HL-60/S4 treated with retinoic acid at 250 ng/mL for 4 days and 3 days (cell line): ENCODE results near the gene ZMIZ2.
"Not testable (repeated sequence)": the region's sequence is repeated elsewhere in the genome, so short reads cannot be mapped to it uniquely, and the experiment has no call there.

Experiments
- in situ Hi-C: fragments of 300-500 bp; cut with MboI; formaldehyde crosslinking; loops from 2 replicates; pipeline ENCODE4 v1.7.0; 2022; ENCODE audit warnings: low sequenced_read_pairs

ZMIZ2 gene

DNA sequence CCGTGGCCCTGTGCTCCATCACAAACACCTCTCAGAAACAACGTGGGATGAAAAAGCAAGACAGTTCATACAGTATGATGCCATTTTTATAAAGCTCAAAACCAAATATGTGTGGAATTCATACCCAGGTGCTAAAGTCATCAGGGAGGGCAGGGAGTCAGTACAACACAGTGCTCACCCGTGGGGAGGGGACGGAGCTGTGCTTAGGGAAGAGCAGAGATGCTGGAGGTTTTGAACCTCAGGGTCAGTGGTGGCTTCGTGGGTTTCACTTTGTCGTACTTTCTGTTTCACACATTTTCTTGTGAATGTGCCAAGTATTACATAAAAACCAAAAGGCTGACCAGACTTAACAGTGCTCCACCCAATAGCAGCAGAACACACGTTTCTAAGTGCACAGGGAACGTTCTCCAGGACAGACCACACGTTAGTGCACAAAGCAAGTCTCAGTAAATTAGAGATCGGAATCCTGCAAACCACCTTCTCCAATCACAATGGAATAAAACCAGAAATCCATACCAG is 21.2 kb downstream of the ZMIZ2 start:
- in situ Hi-C loops = no loop called here

- in situ Hi-C loops = no loop called here
These were observed 22.7 kb downstream of the ZMIZ2 start for GRCh38 chr7:44771358-44771757.

GRCh38 chr7:44772440-44772839 is 23.8 kb downstream of the ZMIZ2 start:
- in situ Hi-C loops = no loop called here

DNA sequence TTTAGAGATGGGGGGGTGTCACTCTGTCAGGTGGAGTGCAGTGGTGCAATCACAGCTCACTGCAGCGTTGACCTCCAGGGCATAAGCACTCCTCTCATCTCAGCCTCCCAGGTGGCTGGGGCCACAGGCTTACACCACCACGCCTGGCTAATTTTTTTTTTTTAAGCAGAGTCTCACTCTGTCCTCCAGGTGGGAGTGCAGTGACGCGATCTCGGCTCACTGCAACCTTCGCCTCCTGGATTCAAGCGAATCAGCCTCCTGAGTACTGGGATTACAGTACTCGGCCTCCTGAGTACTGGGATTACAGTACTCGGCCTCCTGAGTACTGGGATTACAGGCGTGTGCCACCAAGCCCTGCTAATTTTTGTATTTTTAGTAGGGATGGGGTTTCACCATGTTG is 24.2 kb downstream of the ZMIZ2 start:
- in situ Hi-C loops = no loop called here

GRCh38 chr7:44774486-44774885 is 25.8 kb downstream of the ZMIZ2 start:
- in situ Hi-C loops = not testable (repeated sequence)

GRCh38 chr7:44775383-44776107 is 26.9 kb downstream of the ZMIZ2 start:
- in situ Hi-C loops = no loop called here

DNA sequence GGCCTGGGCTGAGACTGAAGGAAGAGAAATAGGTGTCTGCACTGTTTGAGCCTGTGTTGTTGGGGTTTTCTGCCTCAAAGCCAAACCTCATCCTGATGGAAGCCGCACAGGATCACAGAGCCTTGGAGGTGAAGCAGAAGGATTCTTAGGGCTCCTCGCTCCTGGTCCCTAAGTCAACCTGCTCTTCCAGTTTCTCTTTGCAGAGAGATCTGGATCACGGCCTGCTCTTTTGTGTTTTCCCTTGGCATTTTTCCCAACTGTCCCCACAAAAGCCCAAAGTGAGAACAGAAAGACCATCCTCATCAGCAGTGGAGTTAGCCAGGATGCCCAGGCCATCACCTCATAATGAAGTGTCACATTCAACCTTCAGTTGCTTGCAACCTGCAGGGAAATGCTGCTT is 27.6 kb downstream of the ZMIZ2 start:
- in situ Hi-C loops = no loop called here

- in situ Hi-C loops = no loop called here
These were observed 33.8 kb downstream of the ZMIZ2 start for GRCh38 chr7:44782460-44782859.

DNA sequence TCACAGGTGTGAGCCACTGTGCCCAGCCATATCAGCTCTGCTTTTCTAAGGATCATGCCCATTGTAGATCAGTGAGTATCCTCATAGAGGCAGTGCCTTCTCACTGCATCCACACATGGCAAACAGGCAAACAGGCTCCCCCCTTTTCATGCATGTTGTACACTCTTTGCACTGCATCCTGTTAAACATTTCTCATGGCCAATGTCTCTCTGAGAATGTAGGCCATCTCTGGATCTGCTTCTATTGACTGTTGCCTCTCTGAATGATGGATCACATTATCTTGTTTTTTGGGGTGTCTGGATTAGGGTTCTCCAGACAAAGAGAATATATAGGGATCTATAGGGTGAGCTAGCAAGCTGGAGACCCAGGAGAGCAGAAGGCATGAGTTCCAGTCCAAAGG is 34.8 kb downstream of the ZMIZ2 start:
- in situ Hi-C loops = no loop called here

GRCh38 chr7:44784364-44784763 is 35.7 kb downstream of the ZMIZ2 start:
- in situ Hi-C loops = no loop called here

DNA sequence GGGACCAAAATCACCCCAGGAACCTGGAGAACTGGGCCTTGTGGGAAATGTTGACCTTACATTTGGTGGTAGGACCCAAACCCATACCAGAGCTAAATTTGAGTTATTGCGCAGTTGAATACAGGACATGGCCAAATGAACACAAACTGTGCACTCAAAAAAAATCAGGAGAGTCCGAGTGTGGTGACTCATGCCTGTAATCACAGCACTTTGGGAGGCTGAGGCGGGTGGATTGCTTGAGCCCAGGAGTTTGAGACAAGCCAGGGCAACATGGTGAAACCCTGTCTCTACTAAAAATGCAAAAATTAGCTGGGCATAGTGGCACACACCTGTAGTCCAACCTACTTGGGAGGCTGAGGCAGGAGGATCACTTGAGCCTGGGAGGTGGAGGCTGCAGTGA is 36.6 kb downstream of the ZMIZ2 start:
- in situ Hi-C loops = not testable (repeated sequence)

DNA sequence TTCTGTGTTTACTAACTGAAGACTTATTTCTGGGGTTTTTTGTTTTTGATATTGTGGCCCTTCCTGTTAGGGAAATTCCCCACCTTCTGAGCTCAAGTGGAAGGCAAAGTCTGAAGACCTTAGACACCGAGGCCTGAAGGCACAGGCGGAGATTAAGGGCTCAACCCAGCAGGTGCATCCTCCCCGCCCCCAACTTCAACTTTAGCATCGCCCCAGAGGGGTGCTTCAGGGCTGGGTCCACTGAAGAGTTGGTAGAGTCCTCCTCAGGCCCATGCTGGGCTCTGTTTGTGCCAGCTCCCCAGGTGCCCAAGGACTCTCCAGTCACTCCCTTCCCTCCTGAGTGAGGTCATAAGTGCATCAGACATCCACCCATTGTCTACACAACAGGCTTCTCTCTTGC is 38.4 kb downstream of the ZMIZ2 start:
- in situ Hi-C loops = no loop called here

- in situ Hi-C loops = no loop called here
These were observed 39.1 kb downstream of the ZMIZ2 start for GRCh38 chr7:44787762-44788161.

- in situ Hi-C loops = no loop called here
These were observed 41.3 kb downstream of the ZMIZ2 start for GRCh38 chr7:44789990-44790389.

DNA sequence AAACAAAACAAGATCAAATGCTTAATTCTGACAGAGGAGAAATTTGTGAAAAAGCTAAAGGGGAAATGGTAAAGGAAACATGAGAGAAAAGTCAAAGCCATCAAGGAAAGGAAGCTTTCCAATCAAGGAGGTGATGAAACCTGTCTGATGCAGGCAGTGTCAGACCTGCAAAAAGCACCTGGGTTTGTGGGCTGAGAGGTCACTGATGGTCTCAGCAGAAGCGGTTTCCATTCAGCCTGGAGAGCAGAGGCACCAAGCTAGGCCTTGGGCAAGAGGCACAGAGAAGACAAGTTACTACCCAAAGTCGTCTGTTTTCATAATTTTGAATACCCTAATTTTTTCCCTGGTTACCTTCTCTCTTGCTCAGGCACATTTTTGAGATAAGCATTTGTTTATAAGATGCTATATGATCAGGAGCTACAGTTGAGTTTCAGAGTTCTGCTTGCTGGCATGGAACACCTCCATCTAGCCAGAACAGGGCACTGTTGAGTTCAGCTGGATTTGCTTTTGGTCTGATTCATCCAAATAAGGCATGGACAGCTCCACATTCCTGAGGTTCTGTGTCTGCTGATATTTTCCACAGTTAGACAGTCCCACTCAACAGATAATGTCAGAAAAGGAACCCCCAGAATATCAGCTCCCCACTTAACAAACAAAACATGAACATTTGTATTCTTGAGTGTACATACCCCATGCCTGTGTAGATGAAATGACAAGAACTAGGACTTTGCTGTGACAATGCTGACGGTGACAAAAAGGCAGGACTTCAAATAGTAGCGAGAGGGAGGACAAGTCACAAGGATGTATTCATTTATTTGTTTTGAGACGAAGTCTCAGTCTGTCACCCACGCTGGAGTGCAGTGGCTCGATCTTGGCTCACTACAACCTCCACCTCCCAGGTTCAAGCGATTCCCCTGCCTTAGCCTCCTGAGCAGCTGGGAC is 42.9 kb downstream of the ZMIZ2 start:
- in situ Hi-C loops = no loop called here

GRCh38 chr7:44793919-44794318 is 45.3 kb downstream of the ZMIZ2 start:
- in situ Hi-C loops = no loop called here

- in situ Hi-C loops = no loop called here
These were observed 45.7 kb downstream of the ZMIZ2 start for GRCh38 chr7:44794331-44794730.

DNA sequence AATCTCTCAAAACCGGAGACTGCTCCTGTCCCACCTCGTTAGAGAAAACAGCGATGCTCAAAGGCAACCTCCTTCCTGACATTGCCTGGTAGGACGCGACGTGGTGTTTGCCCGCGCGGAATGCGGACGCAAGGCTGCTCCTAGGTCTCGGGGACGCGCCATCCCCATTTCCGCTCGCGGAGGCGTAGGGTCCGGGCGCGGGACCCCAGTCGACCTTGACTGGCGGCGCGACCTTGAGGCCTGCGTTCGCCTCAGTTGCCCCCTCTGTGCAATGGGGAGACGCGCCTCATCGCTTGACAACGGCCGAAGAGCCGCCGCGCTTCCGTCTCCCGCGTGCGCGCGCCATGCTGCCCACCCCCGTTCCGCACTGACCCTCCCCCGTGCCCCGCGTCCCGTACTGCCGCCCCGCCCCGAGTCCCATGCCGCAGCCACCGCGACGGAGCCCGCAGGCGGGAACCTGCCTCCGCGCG is 47.4 kb downstream of the ZMIZ2 start:
- in situ Hi-C loops = no loop called here

GRCh38 chr7:44796504-44797328 is 48.1 kb downstream of the ZMIZ2 start, which contains the start of gene PPIA:
TSS of gene PPIA (plus strand) at chr7:44796681. CDS start at chr7:44796725, 44 bp downstream.
- in situ Hi-C loops = no loop called here

- in situ Hi-C loops = no loop called here
These were observed 48.9 kb downstream of the ZMIZ2 start for GRCh38 chr7:44797329-44798258.
